K562 (cell line): ENCODE measurements around the gene MSH2. TPM values are rescaled to one million over a fixed set of nuclear protein-coding genes. Genes with fewer than 3 reads are reported as not detected.

Experiments
- BMI1 ChIP-seq: fragments of 150-350 bp; IDR thresholded peaks from 2 replicates; pipeline ENCODE4 v1.6.1; 2014; ENCODE audit warnings: low read length
- CSDE1 ChIP-seq, 2 experiments: fragments of 450-650 bp; IDR thresholded peaks; 2 replicates each; pipeline ENCODE4 v1.6.1; 2016; ENCODE audit warnings: mild to moderate bottlenecking in 1 of 2
- MCM3 ChIP-seq: fragments of 450-650 bp; IDR thresholded peaks from 2 replicates; pipeline ENCODE4 v1.6.1; 2016
- MCM7 ChIP-seq, 2 experiments: fragments of 450-650 bp; IDR thresholded peaks; 2 replicates each; pipeline ENCODE4 v1.6.1; 2016 to 2018
- NELFE ChIP-seq: IDR thresholded peaks from 2 replicates; pipeline ENCODE4 v1.6.1; 2011; ENCODE audit warnings: mild to moderate bottlenecking; ENCODE audit not compliant: insufficient read depth, insufficient read length
- NFE2L1 ChIP-seq: fragments of 450-650 bp; IDR thresholded peaks from 2 replicates; pipeline ENCODE4 v1.6.1; 2016; ENCODE audit warnings: missing genetic modification characterization, low read depth, mild to moderate bottlenecking, missing compliant biosample characterization, moderate library complexity, borderline replicate concordance
- PCBP1 ChIP-seq: fragments of 200-400 bp; formaldehyde crosslinking; IDR thresholded peaks from 2 replicates; pipeline ENCODE4 v1.6.1; 2018; ENCODE audit warnings: mild to moderate bottlenecking, low read depth, low read length; ENCODE audit not compliant: poor library complexity, severe bottlenecking
- PKNOX1 ChIP-seq: fragments of 450-650 bp; IDR thresholded peaks from 2 replicates; pipeline ENCODE4 v1.6.1; 2016
- TOE1 ChIP-seq, 2 experiments: fragments of 450-650 bp in 1 of 2; sonication (generic) in 1 of 2; formaldehyde crosslinking in 1 of 2; IDR thresholded peaks; 2 replicates each; pipeline versions ENCODE4 v1.7.1 to v1.8.0; 2016 to 2022; ENCODE audit warnings: borderline replicate concordance in 2 of 2, mild to moderate bottlenecking in 2 of 2, antibody characterized with exemption in 1 of 2, inconsistent platforms in 1 of 2, low read depth in 1 of 2, missing genetic modification reagents in 1 of 2, moderate library complexity in 1 of 2
- ZNF3 ChIP-seq: fragments of 250-450 bp; sonication (Bioruptor Pico); IDR thresholded peaks from 2 replicates; pipeline ENCODE4 v1.5.0; 2021; ENCODE audit warnings: mild to moderate bottlenecking, moderate library complexity
- ZNF318 ChIP-seq, 2 experiments: fragments of 450-650 bp; IDR thresholded peaks; 2 replicates each; pipeline ENCODE4 v1.6.1; 2016; ENCODE audit warnings: mild to moderate bottlenecking in 2 of 2, borderline replicate concordance in 1 of 2, low read depth in 1 of 2, moderate library complexity in 1 of 2
- ZNF445 ChIP-seq: fragments of 250-450 bp; sonication (Bioruptor Pico); IDR thresholded peaks from 2 replicates; pipeline ENCODE4 v1.4.0; 2020; ENCODE audit warnings: low read depth, mild to moderate bottlenecking, moderate library complexity
- ZSCAN29 ChIP-seq: fragments of 450-650 bp; IDR thresholded peaks from 2 replicates; pipeline ENCODE4 v1.6.1; 2017
- polyA plus RNA-seq, 8 experiments: library from polyadenylated mRNA; depleted of rRNA in 4 of 8; stranded (reverse) in 5 of 8; unstranded in 3 of 8; fragments of >200 nt; fragmentation: Nextera tagmentation in 2 of 8; fragmentation: Illumina TruSeq in 1 of 8; extraction: Ambion mirVana in 2 of 8; extraction: Trizol in 1 of 8; gene quantifications; 2 replicates each; pipeline versions ENCODE4 v1.2.1 to v1.2.3, GENCODE V29; 2011 to 2014; ENCODE audit warnings: inconsistent platforms in 1 of 8, missing spikeins in 1 of 8
- total RNA-seq, 7 experiments: library from RNA; depleted of rRNA in 6 of 7; stranded (reverse); fragments of >200 nt in 6 of 7; fragmentation: Illumina TruSeq in 2 of 7; extraction: Trizol in 2 of 7; gene quantifications; 2 replicates each; pipeline versions ENCODE4 v1.2.1 to v1.2.3, GENCODE V29; 2011 to 2021; ENCODE audit warnings: low replicate concordance in 1 of 7
- TF ChIP-seq, protein P1 (sequence below), 2 experiments: fragments of 200-800 bp in 1 of 2; sonication (Bioruptor generic) in 1 of 2; sonication (generic) in 1 of 2; formaldehyde crosslinking in 1 of 2; IDR thresholded peaks in 1 of 2; conservative IDR thresholded peaks in 1 of 2; 2 replicates each; pipeline versions ENCODE4 v1.5.0 to v1.6.1; 2016 to 2020; ENCODE audit warnings: missing compliant biosample characterization in 1 of 2, missing genetic modification characterization in 1 of 2, missing genetic modification reagents in 1 of 2
- TF ChIP-seq, protein P2 (sequence below), 2 experiments: fragments of 250-450 bp in 1 of 2; fragments of 450-650 bp in 1 of 2; sonication (Bioruptor Pico) in 1 of 2; IDR thresholded peaks; 2 replicates each; pipeline versions ENCODE4 v1.6.1 to v1.8.0; 2016 to 2021; ENCODE audit warnings: mild to moderate bottlenecking in 2 of 2, moderate library complexity in 2 of 2, missing compliant biosample characterization in 1 of 2, missing genetic modification characterization in 1 of 2

MSH2 gene
- total and polyA plus RNA-seq, 9 of the 15 experiments (the other 6 are each of a cell fraction or from before 2014, with no cell fraction given) = 51.8 to 139 (median 113) TPM

DNA sequence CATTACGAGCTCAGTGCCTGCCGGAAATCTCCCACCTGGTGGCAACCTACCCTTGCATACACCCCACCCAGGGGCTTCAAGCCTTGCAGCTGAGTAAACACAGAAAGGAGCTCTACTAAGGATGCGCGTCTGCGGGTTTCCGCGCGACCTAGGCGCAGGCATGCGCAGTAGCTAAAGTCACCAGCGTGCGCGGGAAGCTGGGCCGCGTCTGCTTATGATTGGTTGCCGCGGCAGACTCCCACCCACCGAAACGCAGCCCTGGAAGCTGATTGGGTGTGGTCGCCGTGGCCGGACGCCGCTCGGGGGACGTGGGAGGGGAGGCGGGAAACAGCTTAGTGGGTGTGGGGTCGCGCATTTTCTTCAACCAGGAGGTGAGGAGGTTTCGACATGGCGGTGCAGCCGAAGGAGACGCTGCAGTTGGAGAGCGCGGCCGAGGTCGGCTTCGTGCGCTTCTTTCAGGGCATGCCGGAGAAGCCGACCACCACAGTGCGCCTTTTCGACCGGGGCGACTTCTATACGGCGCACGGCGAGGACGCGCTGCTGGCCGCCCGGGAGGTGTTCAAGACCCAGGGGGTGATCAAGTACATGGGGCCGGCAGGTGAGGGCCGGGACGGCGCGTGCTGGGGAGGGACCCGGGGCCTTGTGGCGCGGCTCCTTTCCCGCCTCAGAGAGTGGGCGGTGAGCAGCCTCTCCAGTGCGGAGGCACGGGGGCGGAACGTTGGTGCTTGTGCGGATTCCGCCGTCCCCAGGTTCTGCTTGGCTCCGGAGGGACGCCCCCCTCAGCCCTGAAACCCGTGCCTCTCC lies at the start of gene MSH2 (continued):
- TF ChIP-seq ZNF318 (IDR thresholded peaks at IDR 0.05; ENCODE audit: borderline replicate concordance in 1 of 2, low read depth in 1 of 2) = no peak
- no peak for TF ChIP-seq ZNF3
- peak; percentile 70 for TF ChIP-seq PCBP1
- no peak for TF ChIP-seq CSDE1 (IDR thresholded peaks at IDR 0.05)
- TF ChIP-seq ZNF445 (CRISPR knock-in tag) = no peak
- TF ChIP-seq, protein P1, sequence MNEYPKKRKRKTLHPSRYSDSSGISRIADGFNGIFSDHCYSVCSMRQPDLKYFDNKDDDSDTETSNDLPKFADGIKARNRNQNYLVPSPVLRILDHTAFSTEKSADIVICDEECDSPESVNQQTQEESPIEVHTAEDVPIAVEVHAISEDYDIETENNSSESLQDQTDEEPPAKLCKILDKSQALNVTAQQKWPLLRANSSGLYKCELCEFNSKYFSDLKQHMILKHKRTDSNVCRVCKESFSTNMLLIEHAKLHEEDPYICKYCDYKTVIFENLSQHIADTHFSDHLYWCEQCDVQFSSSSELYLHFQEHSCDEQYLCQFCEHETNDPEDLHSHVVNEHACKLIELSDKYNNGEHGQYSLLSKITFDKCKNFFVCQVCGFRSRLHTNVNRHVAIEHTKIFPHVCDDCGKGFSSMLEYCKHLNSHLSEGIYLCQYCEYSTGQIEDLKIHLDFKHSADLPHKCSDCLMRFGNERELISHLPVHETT (CRISPR knock-in tag; conservative IDR thresholded peaks at IDR 0.05 in 1 of 2, IDR thresholded peaks at IDR 0.05 in 1 of 2) = no peak
- TF ChIP-seq ZSCAN29 = no peak
- TF ChIP-seq MCM3 = no peak
- no peak for TF ChIP-seq NELFE
- TF ChIP-seq, protein P2, sequence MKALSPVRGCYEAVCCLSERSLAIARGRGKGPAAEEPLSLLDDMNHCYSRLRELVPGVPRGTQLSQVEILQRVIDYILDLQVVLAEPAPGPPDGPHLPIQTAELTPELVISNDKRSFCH (CRISPR knock-in tag; IDR thresholded peaks at IDR 0.05) = no peak
- TF ChIP-seq, protein P2 (tag; IDR thresholded peaks at IDR 0.05) = no peak; the same call in 1 of the 2 replicates
- no peak for TF ChIP-seq BMI1
- 0 out of 2 replicates have a peak, but pooled peaks have one; percentile 18 for TF ChIP-seq TOE1 (IDR thresholded peaks at IDR 0.05; ENCODE audit: borderline replicate concordance)
- TF ChIP-seq TOE1 (CRISPR knock-in tag; IDR thresholded peaks at IDR 0.05; ENCODE audit: borderline replicate concordance, low read depth) = no peak
- no peak for TF ChIP-seq NFE2L1 (tag)
- no peak for TF ChIP-seq MCM7 (IDR thresholded peaks at IDR 0.05)
- TF ChIP-seq PKNOX1 = peak; percentile 94
